IMR-90 (cell line): ENCODE measurements around the gene PSMB11. TPM values are rescaled to one million over a fixed set of nuclear protein-coding genes. Genes with fewer than 3 reads are reported as not detected.

Source experiments
- ATAC-seq: fragments of 200-7000 bp; cut with Tn5 transposase; 2 replicates; pipeline ENCODE4 v1.9.1; 2020; ENCODE audit warnings: low read depth, mild to moderate bottlenecking, moderate library complexity
- BruUV-seq: library from RNA; stranded (reverse); fragments of 400-500 nt; replicated peaks from 2 replicates; lab custom pipeline; 2021; lab: Mats Ljungman, UMichigan
- CTCF ChIA-PET: fragments of 300-600 bp; formaldehyde crosslinking; extraction: SDS; loops from one replicate; lab custom pipeline; 2021; ENCODE audit warnings: antibody characterized with exemption; lab: Yijun Ruan, JAX
- POLR2A ChIA-PET: fragments of 300-600 bp; sonication (Branson Sonifier 250); formaldehyde crosslinking; loops from one replicate; lab custom pipeline; 2022; ENCODE audit warnings: antibody characterized with exemption; ENCODE audit not compliant: unreplicated experiment; lab: Charles Lee
- DNase-seq: peaks from one replicate; pipeline ENCODE4 v3.0.0; 2013
- H2AFZ ChIP-seq: replicated peaks from 2 replicates; pipeline ENCODE3; 2013; ENCODE audit warnings: low read length, mild to moderate bottlenecking; ENCODE audit not compliant: poor library complexity
- H2AK5ac ChIP-seq: 2 replicates; pipeline ENCODE4 v1.6.1; 2013; ENCODE audit warnings: low read depth, low read length, inconsistent platforms
- H2AK9ac ChIP-seq: replicated peaks from 2 replicates; pipeline ENCODE3; 2013; ENCODE audit warnings: mild to moderate bottlenecking, low read depth, low read length, moderate library complexity; ENCODE audit not compliant: poor library complexity
- H2BK120ac ChIP-seq: 2 replicates; pipeline ENCODE4 v1.6.1; 2013; ENCODE audit warnings: low read depth, low read length, inconsistent platforms
- H2BK15ac ChIP-seq: 3 replicates; pipeline ENCODE4 v1.6.1; 2013; ENCODE audit warnings: low read depth, low read length, inconsistent platforms
- H2BK20ac ChIP-seq: 2 replicates; pipeline ENCODE4 v1.6.1; 2013; ENCODE audit warnings: low read depth, mild to moderate bottlenecking, inconsistent platforms, low read length, moderate library complexity
- H2BK5ac ChIP-seq: 2 replicates; pipeline ENCODE4 v1.6.1; 2013; ENCODE audit warnings: mild to moderate bottlenecking, low read depth, low read length, inconsistent platforms; ENCODE audit not compliant: poor library complexity, severe bottlenecking
- H3K14ac ChIP-seq: replicated peaks from 2 replicates; pipeline ENCODE4 v1.6.1; 2013; ENCODE audit warnings: low read depth, low read length, inconsistent platforms
- H3K18ac ChIP-seq: 2 replicates; pipeline ENCODE4 v1.6.1; 2013; ENCODE audit warnings: low read depth, low read length, control low read depth
- H3K23ac ChIP-seq: 2 replicates; pipeline ENCODE4 v1.6.1; 2013; ENCODE audit warnings: low read depth, low read length, inconsistent platforms
- H3K27ac ChIP-seq: 2 replicates; pipeline ENCODE4 v1.5.1; 2013; ENCODE audit warnings: mild to moderate bottlenecking, control low read depth, low read length; ENCODE audit not compliant: insufficient read depth
- H3K27me3 ChIP-seq: 2 replicates; pipeline ENCODE4 v1.6.1; 2013; ENCODE audit warnings: low read length; ENCODE audit not compliant: control insufficient read depth, insufficient read depth
- H3K36me3 ChIP-seq: 2 replicates; pipeline ENCODE4 v1.6.1; 2013; ENCODE audit warnings: low read length, mixed read lengths; ENCODE audit not compliant: control insufficient read depth, insufficient read depth
- H3K4ac ChIP-seq: 2 replicates; pipeline ENCODE4 v1.6.1; 2013; ENCODE audit warnings: low read depth, low read length, inconsistent platforms
- H3K4me1 ChIP-seq: 2 replicates; pipeline ENCODE4 v1.6.1; 2013; ENCODE audit warnings: low read length, mixed read lengths; ENCODE audit not compliant: control insufficient read depth, insufficient read depth
- H3K4me2 ChIP-seq: 2 replicates; pipeline ENCODE4 v1.6.1; 2013; ENCODE audit warnings: low read depth, mild to moderate bottlenecking, control low read depth, low read length, moderate library complexity
- H3K4me3 ChIP-seq: 2 replicates; pipeline ENCODE4 v1.5.1; 2013; ENCODE audit warnings: low read depth, mild to moderate bottlenecking, control low read depth, low read length, moderate library complexity; ENCODE audit not compliant: insufficient read depth
- H3K56ac ChIP-seq: 2 replicates; pipeline ENCODE4 v1.6.1; 2013; ENCODE audit warnings: low read length, inconsistent platforms; ENCODE audit not compliant: insufficient read depth; ENCODE audit errors: extremely low read depth
- H3K79me1 ChIP-seq, 2 experiments: 2 replicates each; pipeline ENCODE4 v1.6.1; 2013; ENCODE audit warnings: low read length in 2 of 2, inconsistent platforms in 1 of 2, low read depth in 1 of 2
- H3K9ac ChIP-seq: 2 replicates; pipeline ENCODE4 v1.6.1; 2013; ENCODE audit warnings: low read depth, low read length, control low read depth
- H3K9me1 ChIP-seq: 2 replicates; pipeline ENCODE4 v1.6.1; 2013; ENCODE audit warnings: low read length, inconsistent platforms; ENCODE audit not compliant: insufficient read depth
- H3K9me3 ChIP-seq: 2 replicates; pipeline ENCODE4 v1.6.1; 2013; ENCODE audit warnings: low read length; ENCODE audit not compliant: control insufficient read depth, insufficient read depth
- H4K20me1 ChIP-seq: 2 replicates; pipeline ENCODE4 v1.6.1; 2013; ENCODE audit warnings: low read length, inconsistent platforms; ENCODE audit not compliant: insufficient read depth
- H4K5ac ChIP-seq: 2 replicates; pipeline ENCODE4 v1.6.1; 2013; ENCODE audit warnings: mild to moderate bottlenecking, low read depth, low read length, control low read depth
- H4K8ac ChIP-seq, 2 experiments: 2 replicates each; pipeline ENCODE4 v1.6.1; 2013; ENCODE audit warnings: low read depth in 2 of 2, low read length in 2 of 2, control low read depth in 1 of 2, inconsistent platforms in 1 of 2
- H4K91ac ChIP-seq: 2 replicates; pipeline ENCODE4 v1.6.1; 2013; ENCODE audit warnings: low read depth, low read length, inconsistent platforms; ENCODE audit not compliant: insufficient read depth
- MAFK ChIP-seq: IDR thresholded peaks from 2 replicates; pipeline ENCODE4 v1.6.1; 2012; ENCODE audit warnings: low read depth, low read length, improper control_type of control experiment
- MAZ ChIP-seq: IDR thresholded peaks from 2 replicates; pipeline ENCODE4 v1.6.1; 2012; ENCODE audit warnings: low read depth, mild to moderate bottlenecking, low read length, improper control_type of control experiment, moderate library complexity, borderline replicate concordance
- MXI1 ChIP-seq: IDR thresholded peaks from 2 replicates; pipeline ENCODE4 v1.6.1; 2012; ENCODE audit warnings: low read depth, mild to moderate bottlenecking, low read length, moderate library complexity, borderline replicate concordance
- POLR2A ChIP-seq: IDR thresholded peaks from 2 replicates; pipeline ENCODE4 v1.6.1; 2012; ENCODE audit warnings: mild to moderate bottlenecking, low read depth, low read length
- RCOR1 ChIP-seq: IDR thresholded peaks from 2 replicates; pipeline ENCODE4 v1.6.1; 2012; ENCODE audit warnings: mild to moderate bottlenecking, low read length, improper control_type of control experiment; ENCODE audit not compliant: insufficient replicate concordance
- SMC3 ChIP-seq: fragments of 150-350 bp; IDR thresholded peaks from 2 replicates; pipeline ENCODE4 v1.6.1; 2016; ENCODE audit warnings: low read depth, mild to moderate bottlenecking, antibody characterized with exemption, low read length, moderate library complexity
- WGBS, 2 experiments: methylation state at CpG; one replicate each; pipeline versions ENCODE4 v1.1.5 to v1.1.7; 2013; ENCODE audit warnings: missing lambda C conversion rate in 2 of 2; ENCODE audit not compliant: insufficient read length in 1 of 2; ENCODE audit errors: extremely low coverage in 2 of 2; 5-methylcytosine and 5-hydroxymethylcytosine counted together
- dilution Hi-C: fragments of 300-500 bp; cut with HindIII; formaldehyde crosslinking; loops from one replicate; pipeline ENCODE4 v1.14.3; 2018; ENCODE audit warnings: low sequenced_read_pairs; ENCODE audit not compliant: unreplicated experiment
- in situ Hi-C: fragments of 300-500 bp; cut with MboI; formaldehyde crosslinking; loops from 3 replicates; pipeline ENCODE4 v1.14.3; 2019; ENCODE audit warnings: low sequenced_read_pairs, inconsistent platforms, mixed read lengths
- intact Hi-C: fragments of 100-400 bp; cut with micrococcal nuclease; formaldehyde crosslinking; loops from 2 replicates; pipeline ENCODE4 v1.10.0; 2022
- polyA plus RNA-seq, 3 experiments: library from polyadenylated mRNA; depleted of rRNA; stranded (reverse); fragments of >200 nt; gene quantifications; 2 replicates each; pipeline ENCODE4 v1.2.3, GENCODE V29; 2012; ENCODE audit warnings: low replicate concordance in 1 of 3
- total RNA-seq: library from RNA; depleted of rRNA; stranded (reverse); fragments of >200 nt; gene quantifications from 2 replicates; pipeline ENCODE4 v1.2.3, GENCODE V29; 2012

The PSMB11 gene
- total and polyA plus RNA-seq, 2 of the 4 experiments (the other 2 are of a cell fraction) = not detected

DNA sequence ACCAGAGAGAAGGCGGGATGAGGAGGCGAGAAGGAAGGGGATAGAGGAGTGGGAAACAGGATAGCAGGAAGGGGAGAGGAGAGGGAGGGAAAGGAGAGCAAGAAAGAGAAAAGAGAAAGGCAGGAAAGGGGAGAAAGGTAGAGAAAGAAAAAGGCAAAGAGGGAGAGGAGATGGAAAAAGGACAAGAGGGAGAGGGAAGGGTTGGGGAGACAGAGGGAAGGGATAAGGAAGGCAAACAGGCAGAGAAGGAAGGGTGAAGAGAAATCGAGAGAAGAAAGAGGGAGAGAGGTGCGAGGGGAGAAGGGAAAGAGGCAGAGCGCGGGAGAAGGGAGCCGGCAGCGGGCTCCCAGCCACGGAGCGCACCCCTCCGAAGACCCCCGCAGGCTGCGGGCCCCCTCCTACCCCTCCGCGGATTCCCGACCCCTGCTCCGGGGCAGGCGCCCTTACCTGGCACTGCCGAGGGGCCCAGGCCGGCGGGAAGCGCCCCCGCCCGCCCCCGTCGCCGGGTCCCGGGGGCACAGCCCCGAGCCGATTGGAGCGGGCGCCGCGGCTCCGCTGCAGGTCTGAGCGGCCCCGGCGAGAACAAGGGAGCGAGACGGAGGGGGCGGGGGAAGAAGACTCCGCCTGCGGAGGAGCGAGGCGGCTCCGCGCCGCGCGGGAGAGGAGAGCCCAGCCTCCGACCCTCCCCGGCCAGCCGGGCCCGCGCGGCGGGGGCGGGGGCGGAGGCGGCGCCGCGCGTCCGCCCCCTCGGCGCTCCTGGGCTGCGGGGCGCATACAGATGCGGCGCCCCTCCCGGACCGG, 15.1 kb downstream of the PSMB11 start, which contains the start of gene CDH24:
CDH24 (minus strand) TSS at position 565 of the 801 bp plus-strand sequence. CDS start 1,787 bp downstream, outside the sequence.
- H3K36me3 ChIP-seq = peaks cover 32% of the 10 kb centered on the region
- in situ Hi-C loops = no loop called here
- 13% methylated on average over 13 of the region's 73 CpGs; no CpG with 5 or more reads in 1 of the 2 experiments for WGBS, 2 experiments
- peak within 1 kb of the TSS; percentile 85 for H3K4ac ChIP-seq
- no peak within 1 kb of the TSS; a peak in 1 of 4 replicates for H4K8ac ChIP-seq
- no peak within 1 kb of the TSS for H2BK120ac ChIP-seq
- H4K91ac ChIP-seq = 0 out of 2 replicates have a peak within 1 kb of the TSS, but pooled peaks have one; percentile 25
- POLR2A ChIA-PET = interaction anchor here (0.6 kb wide), 1 partner anchor 62 kb away, joined by 11 read pairs; no protein-coding TSS in a partner anchor
- no peak within 1 kb of the TSS for H2BK20ac ChIP-seq
- H2AK5ac ChIP-seq = peak within 1 kb of the TSS; percentile 78
- H3K56ac ChIP-seq = peak within 1 kb of the TSS; percentile 22; the same call in 1 of the 2 replicates
- H3K9me1 ChIP-seq = peaks cover under 1% of the 10 kb centered on the region; the same call in 1 of the 2 replicates
- dilution Hi-C loops = no loop called here
- no peak within 1 kb of the TSS for H2BK15ac ChIP-seq
- peak within 1 kb of the TSS; percentile 87 for H3K4me2 ChIP-seq
- peak; percentile 78 for ATAC-seq
- peak within 1 kb of the TSS; percentile 75 for H3K23ac ChIP-seq
- peaks cover 12% of the 10 kb centered on the region for H3K4me1 ChIP-seq
- H3K9ac ChIP-seq = peak within 1 kb of the TSS; percentile 73
- peak within 1 kb of the TSS; percentile 41 for H2BK5ac ChIP-seq
- CTCF ChIA-PET = interaction anchor here (0.6 to 2.2 kb wide), 14 partner anchors 10 to 112 kb away, joined by 3 to 17 read pairs (median 4); partner anchors contain the start of genes ACIN1, C14orf119 and PSMB11
- BruUV-seq = no TSS peak
- H4K20me1 ChIP-seq = peaks cover 14% of the 10 kb centered on the region
- no peaks in the 10 kb centered on the region for H3K9me3 ChIP-seq
- H2AK9ac ChIP-seq = peak within 1 kb of the TSS; percentile 95
- H4K5ac ChIP-seq = no peak within 1 kb of the TSS
- peak within 1 kb of the TSS; percentile 89 for H2AFZ ChIP-seq
- no peak within 1 kb of the TSS for H3K18ac ChIP-seq
- peak within 1 kb of the TSS; percentile 70 for H3K27ac ChIP-seq
- peak within 1 kb of the TSS; percentile 68; the same call in 1 of the 2 replicates for H3K14ac ChIP-seq
- intact Hi-C loops = loop anchor here (1.0 to 2.0 kb wide), 3 partner anchors 52 to 500 kb away; no protein-coding TSS in a partner anchor
- peaks cover 0 to 38% of the 10 kb centered on the region in 2 experiments; a peak in 3 of 4 replicates for H3K79me1 ChIP-seq
- DNase-seq = peak; percentile 57
- no peaks in the 10 kb centered on the region for H3K27me3 ChIP-seq
- TF ChIP-seq MAFK (no peak), POLR2A (0 out of 2 replicates have a peak, but pooled peaks have one; percentile 16), RCOR1 (no peak), MXI1 (peak; percentile 47; the same call in 1 of the 2 replicates), MAZ (peak; percentile 69; the same call in 1 of the 2 replicates), SMC3 (no peak)
- peak within 1 kb of the TSS; percentile 62 for H3K4me3 ChIP-seq
